Kidney epithelial cell (primary cell): Measurements from ENCODE around the gene DOC2B. TPM values are rescaled to one million over a fixed set of nuclear protein-coding genes. Genes with fewer than 3 reads are reported as not detected.

Experiments used
- DNase-seq: peaks from one replicate; pipeline ENCODE4 v3.0.0-alpha.2; 2010; ENCODE audit warnings: low read depth
- H3K27me3 ChIP-seq: 2 replicates; pipeline ENCODE4 v1.6.0; 2011; ENCODE audit warnings: low read length; ENCODE audit not compliant: control insufficient read depth, insufficient read depth
- H3K36me3 ChIP-seq: 2 replicates; pipeline ENCODE4 v1.5.1; 2011; ENCODE audit warnings: low read length; ENCODE audit not compliant: control insufficient read depth, insufficient read depth
- H3K4me3 ChIP-seq: 2 replicates; pipeline ENCODE4 v1.5.1; 2011; ENCODE audit warnings: low read depth, mild to moderate bottlenecking, control low read depth, low read length
- CTCF ChIP-seq: IDR thresholded peaks from 2 replicates; pipeline ENCODE4 v1.5.1; 2011; ENCODE audit warnings: mild to moderate bottlenecking, moderate library complexity, low read length, control low read depth, inconsistent platforms; ENCODE audit not compliant: insufficient read depth, poor library complexity, severe bottlenecking
- total RNA-seq: library from RNA; depleted of rRNA; stranded (reverse); fragments of >200 nt; gene quantifications from 2 replicates; pipeline ENCODE4 v1.2.3, GENCODE V29; 2015

Gene DOC2B
- total RNA-seq, 1 donor from 2014 or later, result 38.1 TPM

DNA sequence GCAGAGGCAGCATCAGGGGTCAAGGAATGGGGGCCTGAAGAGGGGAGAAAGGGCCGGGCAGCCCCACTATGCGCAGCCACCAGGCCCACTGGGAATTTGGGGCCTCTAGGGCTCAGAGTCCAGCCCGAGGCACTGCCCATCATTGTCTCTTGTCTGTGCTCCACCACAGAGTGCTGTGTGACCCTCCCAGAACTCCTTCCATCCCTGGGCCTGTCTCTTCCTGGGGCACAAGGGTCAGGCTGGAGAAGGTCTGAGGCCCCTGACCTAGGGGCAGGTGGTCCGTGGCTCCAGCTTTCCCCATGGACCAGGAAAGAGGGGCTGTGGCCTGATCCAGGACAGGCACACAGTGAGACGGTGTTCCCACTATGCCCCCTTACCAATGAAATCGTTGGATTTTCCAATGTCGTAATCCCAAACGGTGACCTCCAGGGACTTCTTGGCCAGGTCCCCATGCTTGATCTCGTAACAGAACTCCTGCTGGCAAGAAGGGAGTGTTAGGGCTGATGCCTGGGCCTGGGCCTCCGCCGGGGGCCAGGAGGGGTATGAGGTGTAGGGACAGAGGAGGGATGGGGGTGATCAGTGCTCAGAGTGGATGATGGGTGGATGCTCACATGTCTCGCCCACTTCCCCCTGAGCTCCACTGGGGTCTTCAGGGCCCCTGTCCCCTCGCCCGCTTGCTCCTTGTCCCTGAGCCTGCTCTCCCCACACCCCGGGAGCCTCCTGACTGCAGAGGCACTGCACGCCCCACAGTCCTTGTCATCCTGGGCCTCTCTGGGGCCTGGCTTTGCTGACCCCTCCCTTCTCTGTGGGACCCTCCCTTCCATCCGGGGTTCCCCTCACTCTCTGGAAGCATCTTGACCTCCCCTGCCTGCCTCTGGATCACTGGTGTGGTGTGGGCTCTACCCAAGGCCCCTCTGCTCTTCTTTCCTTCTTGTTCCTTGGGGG, 33.4 kb downstream of the DOC2B start:
- no peak for DNase-seq
- Histone ChIP-seq H3K36me3 (peaks cover 7% of the 10 kb centered on the region), H3K4me3 (no peak overlapping the region), H3K27me3 (no peaks in the 10 kb centered on the region)
- no peak for TF ChIP-seq CTCF

- Histone ChIP-seq H3K4me3 (no peak overlapping the region), H3K36me3 (peaks cover 7% of the 10 kb centered on the region), H3K27me3 (no peaks in the 10 kb centered on the region)
- no peak for TF ChIP-seq CTCF
- DNase-seq, result no peak
These were observed 34.3 kb downstream of the DOC2B start for GRCh38 chr17:146983-147761.

GRCh38 chr17:146546-146945, 34.9 kb downstream of the DOC2B start:
- Histone ChIP-seq H3K4me3 (no peak overlapping the region), H3K27me3 (no peaks in the 10 kb centered on the region), H3K36me3 (peaks cover 4% of the 10 kb centered on the region)
- DNase-seq, result no peak
- no peak for TF ChIP-seq CTCF

DNA sequence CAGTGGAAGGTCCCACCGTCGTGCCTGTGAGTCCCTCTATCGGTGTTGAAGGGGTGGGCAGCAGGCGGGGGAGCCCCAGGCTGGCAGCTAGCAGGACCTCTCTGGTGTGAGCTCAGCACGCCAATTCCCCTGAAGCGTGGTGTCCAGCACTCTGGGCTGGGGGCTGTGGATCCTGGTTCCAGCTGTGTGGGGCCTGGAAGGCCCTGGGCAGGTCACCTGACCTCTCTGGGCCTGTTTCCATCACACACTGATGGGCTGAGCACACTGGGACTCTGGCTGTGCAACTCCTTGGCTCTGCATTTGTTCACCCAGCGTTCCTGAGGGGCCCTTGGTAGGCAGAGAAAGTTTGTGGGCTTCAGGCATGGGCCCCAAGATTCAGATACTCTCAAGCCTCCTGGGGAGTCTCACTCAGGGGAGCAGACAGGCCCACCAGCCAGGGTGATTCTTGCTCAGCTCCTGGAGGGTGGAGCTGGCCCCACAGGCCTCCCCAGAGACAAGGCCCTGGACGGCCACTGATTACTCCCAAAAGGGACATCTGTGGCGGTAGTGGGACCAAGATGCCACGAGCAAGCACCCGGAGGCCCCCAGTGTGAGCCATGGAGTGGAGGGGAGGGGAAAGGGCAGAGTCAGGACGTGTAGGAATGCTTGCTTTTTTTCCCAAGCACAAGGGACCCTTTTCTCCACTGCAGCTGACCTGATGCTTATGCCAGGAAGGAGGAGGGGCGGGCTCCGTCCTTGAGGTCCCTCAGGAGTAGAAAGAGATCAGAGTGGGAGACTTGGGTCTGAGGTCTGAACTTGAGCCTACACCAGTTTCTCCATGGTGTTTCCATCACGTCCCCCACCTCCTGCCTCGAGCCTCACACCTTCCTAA, 35.5 kb downstream of the DOC2B start:
- Histone ChIP-seq H3K4me3 (no peak overlapping the region), H3K36me3 (peaks cover 4% of the 10 kb centered on the region), H3K27me3 (no peaks in the 10 kb centered on the region)
- no peak for TF ChIP-seq CTCF
- no peak for DNase-seq

GRCh38 chr17:144936-145670, 36.3 kb downstream of the DOC2B start:
- TF ChIP-seq CTCF, result no peak
- Histone ChIP-seq H3K36me3 (peaks cover 4% of the 10 kb centered on the region), H3K27me3 (no peaks in the 10 kb centered on the region), H3K4me3 (no peak overlapping the region)
- DNase-seq, result no peak
